Natural killer cell treated with Interleukin-12 subunit alpha and Interleukin-12 subunit beta and Interleukin-15 and Interleukin-18, amount 100 ng/mL, for 72 hours (primary cell): ENCODE results near the gene NLRP10. TPM values are rescaled to one million over a fixed set of nuclear protein-coding genes. Genes with fewer than 3 reads are reported as not detected.

Source experiments
- total RNA-seq, 2 donors: library from RNA; stranded (reverse); gene quantifications; one replicate each; pipeline ENCODE4 v1.2.3, GENCODE V29; 2022

Gene NLRP10
- total RNA-seq, 2 donors from 2014 or later = not detected

Other genes starting within 250 kb of the NLRP10 start
- gene OR5P2, start 168.5 kb downstream of the NLRP10 start, total RNA-seq = not detected
- not detected for gene OR5P3, start 134.6 kb downstream of the NLRP10 start, total RNA-seq
- gene OR10A6, start 34.2 kb downstream of the NLRP10 start, total RNA-seq = not detected
- gene OR10A3, start 23.7 kb downstream of the NLRP10 start, total RNA-seq = not detected
- gene EIF3F, start 21.9 kb upstream of the NLRP10 start, total RNA-seq = 100 to 1,000 TPM; 186 to 208 TPM
- gene TUB, start 115.8 kb upstream of the NLRP10 start, total RNA-seq = not detected
- 1 to 10 TPM; 1.4 to 4.3 TPM for gene RIC3, start 203.6 kb upstream of the NLRP10 start, total RNA-seq